Measurements from ENCODE around the gene RYR2. TPM values are rescaled to one million over a fixed set of nuclear protein-coding genes. Genes with fewer than 3 reads are reported as not detected.

Gene RYR2
- total RNA-seq, 1 experiment from 2014 or later = 2.8 TPM

DNA sequence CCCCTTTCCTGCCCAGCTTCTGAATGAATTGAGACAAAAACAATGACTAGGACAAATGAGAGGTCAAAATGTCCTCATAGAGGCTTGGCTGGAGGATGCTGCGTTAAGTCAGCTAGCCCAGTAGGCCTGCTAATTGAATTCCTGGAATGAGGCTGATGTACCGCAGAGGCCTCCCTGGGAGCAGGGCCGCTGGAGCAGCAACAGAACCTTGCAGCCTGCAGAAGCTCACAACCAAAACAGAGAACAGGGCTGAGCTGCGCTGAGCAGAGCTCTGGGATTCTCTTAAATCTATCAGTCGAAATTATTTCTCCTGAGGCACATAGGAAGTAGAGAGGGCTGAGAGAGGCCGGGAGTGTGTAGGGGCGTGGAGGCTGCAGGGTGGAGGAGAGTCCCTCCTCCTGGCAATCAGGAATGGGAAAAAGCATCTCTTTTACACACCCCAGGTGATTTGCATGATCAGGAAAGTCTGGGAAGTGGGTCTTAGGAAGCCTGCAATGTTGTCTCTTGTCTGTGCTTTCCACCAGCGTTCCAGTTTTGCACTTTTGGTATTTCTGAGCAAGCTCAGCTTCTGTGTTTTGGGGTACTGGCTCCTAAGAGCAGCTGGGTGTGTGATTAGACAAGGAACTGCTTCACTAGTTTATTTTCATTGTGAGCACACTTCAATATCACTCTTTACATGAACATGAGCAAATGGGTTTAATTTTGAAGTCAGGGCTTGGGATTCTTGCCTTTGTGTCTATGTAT, 66.5 kb downstream of the RYR2 start:
- POLR2A ChIA-PET (ENCODE audit: low non-redundant PET) = no interaction called here
- CTCF ChIA-PET = no interaction called here
- no peak for DNase-seq (ENCODE audit: low spot score)
- Histone ChIP-seq H3K4me3 (ENCODE audit: low read depth, low read length, poor library complexity, severe bottlenecking) (no peak overlapping the region), H3K27ac (ENCODE audit: low read depth, low read length, poor library complexity, severe bottlenecking) (no peak overlapping the region), H3K9me3 (ENCODE audit: low read depth, low read length, poor library complexity, severe bottlenecking) (no peaks in the 10 kb centered on the region), H3K36me3 (ENCODE audit: insufficient read depth, low read length, poor library complexity, severe bottlenecking) (no peaks in the 10 kb centered on the region), H3K27me3 (replicated peaks; ENCODE audit: insufficient read depth, low read depth, low read length, poor library complexity) (no peaks in the 10 kb centered on the region), H3K4me1 (ENCODE audit: insufficient read depth, low read length, poor library complexity, severe bottlenecking) (no peaks in the 10 kb centered on the region)
- TF ChIP-seq, protein P1, sequence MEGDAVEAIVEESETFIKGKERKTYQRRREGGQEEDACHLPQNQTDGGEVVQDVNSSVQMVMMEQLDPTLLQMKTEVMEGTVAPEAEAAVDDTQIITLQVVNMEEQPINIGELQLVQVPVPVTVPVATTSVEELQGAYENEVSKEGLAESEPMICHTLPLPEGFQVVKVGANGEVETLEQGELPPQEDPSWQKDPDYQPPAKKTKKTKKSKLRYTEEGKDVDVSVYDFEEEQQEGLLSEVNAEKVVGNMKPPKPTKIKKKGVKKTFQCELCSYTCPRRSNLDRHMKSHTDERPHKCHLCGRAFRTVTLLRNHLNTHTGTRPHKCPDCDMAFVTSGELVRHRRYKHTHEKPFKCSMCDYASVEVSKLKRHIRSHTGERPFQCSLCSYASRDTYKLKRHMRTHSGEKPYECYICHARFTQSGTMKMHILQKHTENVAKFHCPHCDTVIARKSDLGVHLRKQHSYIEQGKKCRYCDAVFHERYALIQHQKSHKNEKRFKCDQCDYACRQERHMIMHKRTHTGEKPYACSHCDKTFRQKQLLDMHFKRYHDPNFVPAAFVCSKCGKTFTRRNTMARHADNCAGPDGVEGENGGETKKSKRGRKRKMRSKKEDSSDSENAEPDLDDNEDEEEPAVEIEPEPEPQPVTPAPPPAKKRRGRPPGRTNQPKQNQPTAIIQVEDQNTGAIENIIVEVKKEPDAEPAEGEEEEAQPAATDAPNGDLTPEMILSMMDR (conservative IDR thresholded peaks at IDR 0.05; ENCODE audit: low read depth, low read length) = no peak
- TF ChIP-seq EZH2 (IDR thresholded peaks at IDR 0.05; ENCODE audit: borderline replicate concordance, low read depth, low read length, poor library complexity, severe bottlenecking) = no peak
- intact Hi-C loops (cut with micrococcal nuclease; ENCODE audit: unreplicated experiment) = no loop called here
- BruUV-seq (replicated peaks) = no TSS peak

DNA sequence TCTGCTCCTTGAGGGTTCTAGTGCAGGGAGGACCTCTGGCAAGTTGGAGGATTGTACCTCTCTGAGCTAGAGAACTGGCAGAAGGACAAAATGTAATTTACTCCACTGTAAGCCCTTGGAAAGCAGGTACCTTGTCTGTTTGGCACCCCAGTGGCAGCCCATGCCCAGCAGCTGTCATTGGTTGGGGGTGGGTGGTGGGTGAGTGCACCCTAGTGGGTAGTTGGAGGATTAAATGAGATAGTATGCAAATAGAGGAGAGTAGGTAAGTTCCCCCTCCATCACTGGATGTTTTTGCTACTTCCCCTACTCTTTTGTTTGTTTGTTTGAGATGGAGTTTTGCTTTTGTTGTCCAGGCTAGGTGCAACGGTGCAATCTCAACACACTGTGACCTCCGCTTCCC, 69.8 kb downstream of the RYR2 start:
- Histone ChIP-seq H3K27ac (ENCODE audit: low read depth, low read length, poor library complexity, severe bottlenecking) (no peak overlapping the region), H3K4me1 (ENCODE audit: insufficient read depth, low read length, poor library complexity, severe bottlenecking) (no peaks in the 10 kb centered on the region), H3K4me3 (ENCODE audit: low read depth, low read length, poor library complexity, severe bottlenecking) (no peak overlapping the region), H3K9me3 (ENCODE audit: low read depth, low read length, poor library complexity, severe bottlenecking) (no peaks in the 10 kb centered on the region), H3K27me3 (replicated peaks; ENCODE audit: insufficient read depth, low read depth, low read length, poor library complexity) (no peaks in the 10 kb centered on the region), H3K36me3 (ENCODE audit: insufficient read depth, low read length, poor library complexity, severe bottlenecking) (no peaks in the 10 kb centered on the region)
- CTCF ChIA-PET = no interaction called here
- DNase-seq (ENCODE audit: low spot score) = no peak
- TF ChIP-seq EZH2 (IDR thresholded peaks at IDR 0.05; ENCODE audit: borderline replicate concordance, low read depth, low read length, poor library complexity, severe bottlenecking) = no peak
- TF ChIP-seq, protein P1 (conservative IDR thresholded peaks at IDR 0.05; ENCODE audit: low read depth, low read length) = no peak
- intact Hi-C loops (cut with micrococcal nuclease; ENCODE audit: unreplicated experiment) = no loop called here
- no TSS peak for BruUV-seq (replicated peaks)
- POLR2A ChIA-PET (ENCODE audit: low non-redundant PET) = no interaction called here

DNA sequence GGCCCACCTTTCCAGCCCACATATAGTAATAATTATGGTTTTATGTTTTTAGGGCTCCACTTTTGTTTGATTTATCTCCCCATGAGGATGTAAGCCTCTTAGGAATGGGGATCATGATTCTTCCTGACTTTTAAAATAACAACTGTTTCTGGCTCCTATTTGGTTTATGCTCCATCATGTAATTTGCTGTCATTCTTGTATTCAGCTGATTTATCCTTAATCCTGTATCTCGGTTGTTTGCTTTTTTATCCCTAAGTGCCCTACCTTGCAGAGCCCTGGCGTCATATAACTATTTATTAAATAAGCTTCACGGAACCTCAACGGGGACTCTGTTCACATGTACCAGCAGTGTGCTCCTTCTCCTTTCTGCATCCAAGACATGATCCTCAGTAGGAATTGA, 70.7 kb downstream of the RYR2 start:
- Histone ChIP-seq H3K36me3 (ENCODE audit: insufficient read depth, low read length, poor library complexity, severe bottlenecking) (no peaks in the 10 kb centered on the region), H3K4me1 (ENCODE audit: insufficient read depth, low read length, poor library complexity, severe bottlenecking) (no peaks in the 10 kb centered on the region), H3K27ac (ENCODE audit: low read depth, low read length, poor library complexity, severe bottlenecking) (no peak overlapping the region), H3K27me3 (replicated peaks; ENCODE audit: insufficient read depth, low read depth, low read length, poor library complexity) (no peaks in the 10 kb centered on the region), H3K9me3 (ENCODE audit: low read depth, low read length, poor library complexity, severe bottlenecking) (no peaks in the 10 kb centered on the region), H3K4me3 (ENCODE audit: low read depth, low read length, poor library complexity, severe bottlenecking) (no peak overlapping the region)
- CTCF ChIA-PET = no interaction called here
- POLR2A ChIA-PET (ENCODE audit: low non-redundant PET) = no interaction called here
- intact Hi-C loops (cut with micrococcal nuclease; ENCODE audit: unreplicated experiment) = no loop called here
- no peak for TF ChIP-seq EZH2 (IDR thresholded peaks at IDR 0.05; ENCODE audit: borderline replicate concordance, low read depth, low read length, poor library complexity, severe bottlenecking)
- TF ChIP-seq, protein P1 (conservative IDR thresholded peaks at IDR 0.05; ENCODE audit: low read depth, low read length) = no peak
- DNase-seq (ENCODE audit: low spot score) = no peak
- BruUV-seq (replicated peaks) = no TSS peak

Data from A673 (cell line).